Tibial nerve (tissue), 4 donors: Measurements from ENCODE around the gene RNF145.

Source experiments
- CTCF ChIP-seq, 5 experiments: fragments of 200-600 bp in 3 of 5; fragments of 450-650 bp in 2 of 5; sonication (generic) in 3 of 5; IDR thresholded peaks; one replicate each; pipeline ENCODE4 v1.5.1; 2016 to 2019; ENCODE audit warnings: antibody characterized with exemption in 5 of 5, mild to moderate bottlenecking in 3 of 5, moderate library complexity in 2 of 5
- EP300 ChIP-seq, 2 donors: sonication (generic); formaldehyde crosslinking; IDR thresholded peaks; one replicate each; pipeline ENCODE4 v1.6.1; 2017; ENCODE audit warnings: antibody characterized with exemption in 2 of 2, mild to moderate bottlenecking in 1 of 2
- POLR2A ChIP-seq, 2 donors: fragments of 450-650 bp; IDR thresholded peaks; one replicate each; pipeline ENCODE4 v1.6.1; 2017; ENCODE audit warnings: antibody characterized with exemption in 2 of 2, mild to moderate bottlenecking in 2 of 2, moderate library complexity in 2 of 2

GRCh38 chr5:159216454-159216853, 7.1 kb upstream of the RNF145 start:
- TF ChIP-seq POLR2A (IDR thresholded peaks at IDR 0.05) (no peak), CTCF (IDR thresholded peaks at IDR 0.05) (no peak), EP300 (IDR thresholded peaks at IDR 0.05) (no peak)
